ENCODE measurements around the gene CRLF1. TPM values are rescaled to one million over a fixed set of nuclear protein-coding genes. Genes with fewer than 3 reads are reported as not detected.
"Not testable (repeated sequence)": the region's sequence is repeated elsewhere in the genome, so short reads cannot be mapped to it uniquely, and the experiment has no call there.

CRLF1 gene
- total RNA-seq, 1 experiment from 2014 or later = 0.61 TPM

DNA sequence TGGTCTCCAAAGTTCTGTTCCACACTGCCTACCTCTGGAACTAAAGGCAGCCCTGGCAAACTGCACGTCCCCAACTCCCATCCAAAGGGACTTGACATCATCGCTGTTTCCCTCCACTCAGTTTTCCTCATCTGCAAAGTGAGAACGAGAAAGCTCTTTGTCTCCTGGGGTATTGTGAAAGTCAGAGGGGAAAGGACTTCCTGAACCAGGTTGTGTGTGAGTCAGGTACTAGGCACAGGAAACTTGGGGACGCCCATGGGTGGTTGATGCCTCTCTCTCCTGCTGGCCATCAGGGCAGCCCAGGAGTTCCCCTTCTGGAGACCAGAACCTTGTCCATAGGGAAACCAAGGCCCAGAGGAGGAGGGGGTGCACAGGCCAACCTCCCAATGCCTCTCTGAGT is 4.7 kb downstream of the CRLF1 start:
- H3K36me3 Mint-ChIP-seq (ENCODE audit: insufficient read depth, unreplicated experiment) = no peaks in the 10 kb centered on the region
- H3K9me3 Mint-ChIP-seq (ENCODE audit: unreplicated experiment) = no peaks in the 10 kb centered on the region
- intact Hi-C loops (cut with micrococcal nuclease; ENCODE audit: unreplicated experiment) = no loop called here

DNA sequence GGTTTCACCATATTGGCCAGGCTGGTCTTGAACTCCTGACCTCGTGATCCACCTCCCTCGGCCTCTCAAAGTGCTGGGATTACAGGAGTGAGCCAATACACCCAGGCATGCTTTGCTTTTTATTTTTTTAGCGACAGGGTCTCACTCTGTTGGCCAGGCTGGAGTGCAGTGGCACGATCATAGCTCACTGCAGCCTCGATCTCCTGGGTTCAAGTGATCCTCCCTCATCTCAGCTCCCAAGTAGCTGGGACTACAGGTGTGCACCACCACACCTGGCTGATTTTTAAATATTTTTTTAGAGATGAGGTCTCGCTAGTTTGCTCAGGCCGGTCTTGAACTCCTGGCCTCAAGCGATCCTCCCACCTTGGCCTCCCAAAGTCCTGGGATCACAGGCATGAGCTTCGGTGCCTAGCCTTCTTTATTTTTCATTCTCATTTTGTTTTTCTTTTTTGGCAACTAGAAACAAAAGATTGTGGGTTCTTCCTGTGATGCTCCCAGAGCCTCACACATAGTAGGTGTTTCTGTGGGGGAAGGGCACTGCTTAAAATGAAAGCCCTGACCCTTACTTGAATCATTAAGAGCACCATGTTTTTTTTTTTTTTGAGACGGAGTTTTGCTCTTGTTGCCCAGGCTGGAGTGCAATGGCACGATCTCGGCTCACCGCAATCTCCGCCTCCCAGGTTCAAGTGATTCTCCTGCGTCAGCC is 5.8 kb downstream of the CRLF1 start:
- CTCF ChIA-PET; H3K27me3 ChIP-seq (replicated peaks; ENCODE audit: control insufficient read depth, insufficient read depth, low read length); H3K27me3 Mint-ChIP-seq (ENCODE audit: insufficient read depth, unreplicated experiment); H3K4me3 Mint-ChIP-seq (ENCODE audit: unreplicated experiment); H3K36me3 ChIP-seq (ENCODE audit: control insufficient read depth, insufficient read depth, low read length); H3K4me1 Mint-ChIP-seq (ENCODE audit: low read depth, unreplicated experiment); H3K36me3 Mint-ChIP-seq (ENCODE audit: insufficient read depth, unreplicated experiment); H3K9me3 Mint-ChIP-seq (ENCODE audit: unreplicated experiment); H3K4me3 ChIP-seq (ENCODE audit: low read depth, low read length); POLR2A ChIA-PET; H3K4me1 ChIP-seq; DNase-seq; intact Hi-C loops (cut with micrococcal nuclease; ENCODE audit: unreplicated experiment); BruUV-seq (replicated peaks); H3K9me3 ChIP-seq; H3K27ac Mint-ChIP-seq (ENCODE audit: unreplicated experiment): not testable (repeated sequence)

More for the DNA sequence above, 4.7 kb downstream of the CRLF1 start:
- ChIA-PET POLR2A (no interaction called here), CTCF (no interaction called here)
- TF ChIP-seq, protein P1, sequence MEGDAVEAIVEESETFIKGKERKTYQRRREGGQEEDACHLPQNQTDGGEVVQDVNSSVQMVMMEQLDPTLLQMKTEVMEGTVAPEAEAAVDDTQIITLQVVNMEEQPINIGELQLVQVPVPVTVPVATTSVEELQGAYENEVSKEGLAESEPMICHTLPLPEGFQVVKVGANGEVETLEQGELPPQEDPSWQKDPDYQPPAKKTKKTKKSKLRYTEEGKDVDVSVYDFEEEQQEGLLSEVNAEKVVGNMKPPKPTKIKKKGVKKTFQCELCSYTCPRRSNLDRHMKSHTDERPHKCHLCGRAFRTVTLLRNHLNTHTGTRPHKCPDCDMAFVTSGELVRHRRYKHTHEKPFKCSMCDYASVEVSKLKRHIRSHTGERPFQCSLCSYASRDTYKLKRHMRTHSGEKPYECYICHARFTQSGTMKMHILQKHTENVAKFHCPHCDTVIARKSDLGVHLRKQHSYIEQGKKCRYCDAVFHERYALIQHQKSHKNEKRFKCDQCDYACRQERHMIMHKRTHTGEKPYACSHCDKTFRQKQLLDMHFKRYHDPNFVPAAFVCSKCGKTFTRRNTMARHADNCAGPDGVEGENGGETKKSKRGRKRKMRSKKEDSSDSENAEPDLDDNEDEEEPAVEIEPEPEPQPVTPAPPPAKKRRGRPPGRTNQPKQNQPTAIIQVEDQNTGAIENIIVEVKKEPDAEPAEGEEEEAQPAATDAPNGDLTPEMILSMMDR (IDR thresholded peaks at IDR 0.05; ENCODE audit: insufficient read depth in 1 of 2, low read depth in 1 of 2, low read length in 1 of 2, severe bottlenecking in 1 of 2, unreplicated experiment in 1 of 2) = no peak
- no peak overlapping the region for H3K27ac Mint-ChIP-seq (ENCODE audit: unreplicated experiment)
- Histone ChIP-seq H3K9me3 (no peaks in the 10 kb centered on the region), H3K36me3 (ENCODE audit: control insufficient read depth, insufficient read depth, low read length) (no peaks in the 10 kb centered on the region), H3K27me3 (replicated peaks; ENCODE audit: control insufficient read depth, insufficient read depth, low read length) (peaks cover 3% of the 10 kb centered on the region; the same call in 1 of the 2 replicates), H3K4me3 (ENCODE audit: low read depth, low read length) (no peak overlapping the region), H3K4me1 (no peaks in the 10 kb centered on the region)
- DNase-seq = no peak
- H3K4me1 Mint-ChIP-seq (ENCODE audit: low read depth, unreplicated experiment) = peaks cover 9% of the 10 kb centered on the region
- no peak overlapping the region for H3K4me3 Mint-ChIP-seq (ENCODE audit: unreplicated experiment)
- BruUV-seq (replicated peaks) = no TSS peak
- H3K27me3 Mint-ChIP-seq (ENCODE audit: insufficient read depth, unreplicated experiment) = peaks cover 9% of the 10 kb centered on the region

DNA sequence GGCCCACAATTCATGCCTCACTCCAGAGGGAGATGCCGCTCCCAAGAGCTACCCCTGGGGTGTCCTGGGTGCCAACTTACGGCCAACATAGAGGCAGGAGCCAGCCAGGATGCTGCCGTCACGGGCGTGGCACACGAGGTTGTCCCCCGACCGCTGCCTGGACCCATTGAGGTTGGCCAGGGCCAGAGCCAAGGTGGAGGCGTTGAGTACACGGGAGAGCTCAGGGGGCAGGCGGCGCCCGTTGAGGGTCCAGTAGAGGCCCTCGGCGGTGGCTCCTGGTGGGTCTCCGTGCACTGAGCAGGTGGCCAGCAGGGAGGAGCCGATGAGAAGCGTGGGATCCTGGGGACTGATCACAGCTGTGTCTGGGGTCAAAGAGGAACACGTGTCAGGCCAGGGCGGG is 7.1 kb downstream of the CRLF1 start:
- intact Hi-C loops (cut with micrococcal nuclease; ENCODE audit: unreplicated experiment) = no loop called here
- ChIA-PET POLR2A (no interaction called here), CTCF (interaction anchor here (0.5 kb wide), 1 partner anchor 10 kb away, joined by 5 read pairs; no protein-coding TSS in a partner anchor)
- Mint-ChIP-seq H3K27me3 (ENCODE audit: insufficient read depth, unreplicated experiment) (peaks cover 5% of the 10 kb centered on the region), H3K4me1 (ENCODE audit: low read depth, unreplicated experiment) (peaks cover 13% of the 10 kb centered on the region), H3K4me3 (ENCODE audit: unreplicated experiment) (no peak overlapping the region), H3K36me3 (ENCODE audit: insufficient read depth, unreplicated experiment) (peaks cover 7% of the 10 kb centered on the region), H3K27ac (ENCODE audit: unreplicated experiment) (no peak overlapping the region), H3K9me3 (ENCODE audit: unreplicated experiment) (no peaks in the 10 kb centered on the region)
- TF ChIP-seq, protein P1 (IDR thresholded peaks at IDR 0.05; ENCODE audit: insufficient read depth in 1 of 2, low read depth in 1 of 2, low read length in 1 of 2, severe bottlenecking in 1 of 2, unreplicated experiment in 1 of 2) = no peak
- Histone ChIP-seq H3K4me3 (ENCODE audit: low read depth, low read length) (no peak overlapping the region), H3K4me1 (peaks cover 4% of the 10 kb centered on the region; the same call in 1 of the 2 replicates), H3K9me3 (no peaks in the 10 kb centered on the region), H3K27me3 (replicated peaks; ENCODE audit: control insufficient read depth, insufficient read depth, low read length) (0 out of 2 replicates have a peak, but pooled peaks cover under 1% of the 10 kb centered on the region), H3K36me3 (ENCODE audit: control insufficient read depth, insufficient read depth, low read length) (no peaks in the 10 kb centered on the region)
- no peak for DNase-seq
- BruUV-seq (replicated peaks) = no TSS peak
